AML-193 (cell line): Measurements from ENCODE around the gene CPSF3.
"Not testable (repeated sequence)": the region's sequence is repeated elsewhere in the genome, so short reads cannot be mapped to it uniquely, and the experiment has no call there.

ENCODE experiments used
- DNase-seq, 2 experiments: peaks; one replicate each; lab custom pipeline; 2025; lab: John Stamatoyannopoulos, UW

The CPSF3 gene

GRCh38 chr2:9394816-9395215, 28.6 kb upstream of the CPSF3 start:
- DNase-seq, result no peak

- DNase-seq, result no peak
Measured at GRCh38 chr2:9397201-9397600, 26.3 kb upstream of the CPSF3 start.

GRCh38 chr2:9398251-9398650, 25.2 kb upstream of the CPSF3 start:
- DNase-seq, result not testable (repeated sequence)

- no peak for DNase-seq
Measured at GRCh38 chr2:9398881-9399780, 24.3 kb upstream of the CPSF3 start.

GRCh38 chr2:9400268-9401058, 23.0 kb upstream of the CPSF3 start:
- no peak for DNase-seq

- no peak for DNase-seq
Measured at GRCh38 chr2:9401059-9401547, 22.4 kb upstream of the CPSF3 start.

GRCh38 chr2:9401646-9402371, 21.6 kb upstream of the CPSF3 start:
- DNase-seq, result no peak

- DNase-seq, result no peak
Measured at GRCh38 chr2:9403924-9404323, 19.5 kb upstream of the CPSF3 start.

GRCh38 chr2:9404451-9404850, 19.0 kb upstream of the CPSF3 start:
- DNase-seq, result no peak

- no peak for DNase-seq
Measured at GRCh38 chr2:9405636-9406035, 17.8 kb upstream of the CPSF3 start.

- DNase-seq, result no peak
Measured at GRCh38 chr2:9406529-9407362, 16.7 kb upstream of the CPSF3 start.

- no peak for DNase-seq
Measured at GRCh38 chr2:9407363-9407811, 16.1 kb upstream of the CPSF3 start.

GRCh38 chr2:9408641-9409151, 14.8 kb upstream of the CPSF3 start:
- DNase-seq, result no peak

GRCh38 chr2:9410108-9410507, 13.3 kb upstream of the CPSF3 start:
- DNase-seq, result no peak

GRCh38 chr2:9412781-9413180, 10.7 kb upstream of the CPSF3 start:
- no peak for DNase-seq

- DNase-seq, result no peak
Measured at GRCh38 chr2:9415516-9416169, 7.8 kb upstream of the CPSF3 start.

- DNase-seq, result no peak
Measured at GRCh38 chr2:9416267-9416961, 7.0 kb upstream of the CPSF3 start.

- DNase-seq, result no peak
Measured at GRCh38 chr2:9416962-9417316, 6.5 kb upstream of the CPSF3 start.

GRCh38 chr2:9417725-9418124, 5.7 kb upstream of the CPSF3 start:
- DNase-seq, result no peak

- DNase-seq, result no peak
Measured at GRCh38 chr2:9418746-9419145, 4.7 kb upstream of the CPSF3 start.
